Glutamatergic neuron (in vitro differentiated cells): ENCODE measurements around the gene GUCY1A1. TPM values are rescaled to one million over a fixed set of nuclear protein-coding genes. Genes with fewer than 3 reads are reported as not detected.
"Not testable (repeated sequence)": the region's sequence is repeated elsewhere in the genome, so short reads cannot be mapped to it uniquely, and the experiment has no call there.

Experiments
- DNase-seq: peaks from one replicate; pipeline ENCODE4 v3.0.0; 2022
- H3K27ac Mint-ChIP-seq: one replicate; pipeline ENCODE4 v1.8.0; 2020; ENCODE audit warnings: mild to moderate bottlenecking, mixed read lengths, inconsistent platforms; ENCODE audit not compliant: unreplicated experiment
- H3K27me3 Mint-ChIP-seq: one replicate; pipeline ENCODE4 v1.8.0; 2020; ENCODE audit warnings: mild to moderate bottlenecking, moderate library complexity, mixed read lengths, inconsistent platforms; ENCODE audit not compliant: unreplicated experiment
- H3K36me3 Mint-ChIP-seq: one replicate; pipeline ENCODE4 v1.8.0; 2020; ENCODE audit warnings: mild to moderate bottlenecking, mixed read lengths, inconsistent platforms; ENCODE audit not compliant: unreplicated experiment
- H3K4me1 Mint-ChIP-seq: one replicate; pipeline ENCODE4 v1.8.0; 2020; ENCODE audit warnings: mild to moderate bottlenecking, low read depth, mixed read lengths, inconsistent platforms; ENCODE audit not compliant: unreplicated experiment
- H3K4me3 Mint-ChIP-seq: one replicate; pipeline ENCODE4 v1.8.0; 2020; ENCODE audit warnings: mild to moderate bottlenecking, mixed read lengths, inconsistent platforms; ENCODE audit not compliant: unreplicated experiment
- H3K9me3 Mint-ChIP-seq: one replicate; pipeline ENCODE4 v1.8.0; 2020; ENCODE audit warnings: mild to moderate bottlenecking, moderate library complexity, mixed read lengths, inconsistent platforms; ENCODE audit not compliant: unreplicated experiment
- CTCF ChIP-seq: fragments of 200-600 bp; sonication (generic); IDR thresholded peaks from one replicate; pipeline ENCODE4 v1.5.0; 2021; ENCODE audit not compliant: partially characterized antibody, unreplicated experiment
- total RNA-seq: library from RNA; stranded (reverse); fragmentation: NEBNext Ultra II Directional; extraction: Animal tissue kit (Norgen Biotek cat#: 25700); gene quantifications from one replicate; pipeline ENCODE4 v1.2.1, GENCODE V29; 2021; ENCODE audit not compliant: unreplicated experiment

The GUCY1A1 gene
- total RNA-seq, 1 donor from 2014 or later = not detected

GRCh38 chr4:155638195-155638965 lies 28.3 kb upstream of the GUCY1A1 start:
- no peak overlapping the region for H3K4me3 Mint-ChIP-seq
- H3K27ac Mint-ChIP-seq = no peak overlapping the region
- H3K36me3 Mint-ChIP-seq = no peaks in the 10 kb centered on the region
- TF ChIP-seq CTCF = no peak
- no peaks in the 10 kb centered on the region for H3K27me3 Mint-ChIP-seq
- no peaks in the 10 kb centered on the region for H3K4me1 Mint-ChIP-seq
- H3K9me3 Mint-ChIP-seq = no peaks in the 10 kb centered on the region
- DNase-seq = no peak

GRCh38 chr4:155639704-155640523 lies 26.7 kb upstream of the GUCY1A1 start:
- no peaks in the 10 kb centered on the region for H3K36me3 Mint-ChIP-seq
- no peak overlapping the region for H3K4me3 Mint-ChIP-seq
- no peak for TF ChIP-seq CTCF
- no peak overlapping the region for H3K27ac Mint-ChIP-seq
- H3K27me3 Mint-ChIP-seq = no peaks in the 10 kb centered on the region
- no peaks in the 10 kb centered on the region for H3K4me1 Mint-ChIP-seq
- no peak for DNase-seq
- H3K9me3 Mint-ChIP-seq = no peaks in the 10 kb centered on the region

GRCh38 chr4:155640751-155641150 lies 25.9 kb upstream of the GUCY1A1 start:
- no peaks in the 10 kb centered on the region for H3K4me1 Mint-ChIP-seq
- no peaks in the 10 kb centered on the region for H3K36me3 Mint-ChIP-seq
- no peak for DNase-seq
- no peaks in the 10 kb centered on the region for H3K9me3 Mint-ChIP-seq
- H3K4me3 Mint-ChIP-seq = no peak overlapping the region
- no peak for TF ChIP-seq CTCF
- H3K27me3 Mint-ChIP-seq = no peaks in the 10 kb centered on the region
- no peak overlapping the region for H3K27ac Mint-ChIP-seq

DNA sequence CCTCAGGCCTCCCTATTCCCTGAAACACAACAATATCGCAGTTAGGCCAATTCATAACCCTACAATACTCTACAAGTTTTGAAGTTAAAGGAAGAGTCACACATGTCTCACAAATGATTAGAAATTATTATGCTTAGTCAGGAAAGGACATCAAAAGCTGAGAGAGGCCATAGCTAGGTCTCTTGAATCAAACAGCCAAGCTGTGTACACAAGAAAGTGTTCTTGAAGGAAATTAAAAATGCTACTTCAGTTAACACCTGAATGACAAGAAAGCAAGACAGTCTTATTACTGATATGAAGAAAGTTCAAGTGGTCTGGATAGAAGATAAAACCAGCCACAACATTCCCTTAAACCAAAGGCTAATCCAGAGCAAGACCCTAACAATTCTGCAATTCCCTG lies 23.6 kb upstream of the GUCY1A1 start:
- Mint-ChIP-seq H3K9me3 (no peaks in the 10 kb centered on the region), H3K27me3 (no peaks in the 10 kb centered on the region), H3K4me3 (no peak overlapping the region), H3K36me3 (no peaks in the 10 kb centered on the region), H3K4me1 (no peaks in the 10 kb centered on the region), H3K27ac (no peak overlapping the region)
- DNase-seq = no peak
- TF ChIP-seq CTCF = no peak

DNA sequence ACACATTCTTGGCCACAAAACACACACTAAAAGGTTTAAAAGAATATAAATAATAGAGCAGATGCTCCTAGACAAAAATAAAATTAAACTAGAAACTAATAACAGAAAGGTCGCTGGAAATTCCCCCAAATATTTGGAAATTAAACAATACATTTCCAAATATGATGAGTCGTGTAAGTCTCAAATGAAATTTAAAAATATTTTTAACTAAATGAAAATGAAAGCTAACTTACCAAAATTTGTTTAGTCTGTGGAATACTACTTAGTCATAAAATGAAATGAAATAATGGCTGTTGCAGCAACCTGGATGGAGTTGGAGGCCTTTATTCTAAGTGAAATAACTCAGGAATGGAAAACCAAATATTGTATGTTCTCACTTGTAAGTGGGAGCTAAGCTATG lies 20.6 kb upstream of the GUCY1A1 start:
- Mint-ChIP-seq H3K27ac (no peak overlapping the region), H3K27me3 (no peaks in the 10 kb centered on the region)
- no peak for TF ChIP-seq CTCF

GRCh38 chr4:155650785-155651184 lies 15.9 kb upstream of the GUCY1A1 start:
- not testable (repeated sequence) for H3K36me3 Mint-ChIP-seq

More for the DNA sequence above, 20.6 kb upstream of the GUCY1A1 start:
- H3K36me3 Mint-ChIP-seq = no peaks in the 10 kb centered on the region
- no peak overlapping the region for H3K4me3 Mint-ChIP-seq
- H3K9me3 Mint-ChIP-seq = no peaks in the 10 kb centered on the region
- H3K4me1 Mint-ChIP-seq = no peaks in the 10 kb centered on the region
- DNase-seq = no peak

More at GRCh38 chr4:155650785-155651184, 15.9 kb upstream of the GUCY1A1 start:
- DNase-seq, H3K9me3 Mint-ChIP-seq, H3K4me3 Mint-ChIP-seq, H3K27me3 Mint-ChIP-seq, H3K4me1 Mint-ChIP-seq, H3K27ac Mint-ChIP-seq: not testable (repeated sequence)
